Transverse colon (tissue), 4 donors: ENCODE measurements around the gene SH3RF3. TPM values are rescaled to one million over a fixed set of nuclear protein-coding genes. Genes with fewer than 3 reads are reported as not detected.

Source experiments
- DNase-seq: peaks from one replicate; pipeline ENCODE4 v3.0.0-alpha.2; 2019
- H3K27ac ChIP-seq, 4 donors: fragments of 200-600 bp; sonication (generic); 2 replicates each; pipeline ENCODE4 v1.5.1; 2016 to 2018; ENCODE audit warnings: inconsistent platforms in 4 of 4
- H3K27me3 ChIP-seq: fragments of 200-600 bp; sonication (generic); 2 replicates; pipeline ENCODE4 v1.5.1; 2017; ENCODE audit warnings: inconsistent platforms
- H3K36me3 ChIP-seq, 4 donors: fragments of 200-600 bp; sonication (generic); 2 replicates each; pipeline ENCODE4 v1.5.1; 2017 to 2019; ENCODE audit warnings: inconsistent platforms in 4 of 4
- H3K4me1 ChIP-seq, 4 donors: fragments of 200-600 bp; sonication (generic); 2 replicates each; pipeline ENCODE4 v1.5.1; 2017 to 2020; ENCODE audit warnings: inconsistent platforms in 4 of 4
- H3K4me3 ChIP-seq, 4 donors: fragments of 200-600 bp; sonication (generic); 1 replicate in 1 of 4; 2 replicates in 3 of 4; pipeline versions ENCODE4 v1.5.1 to v1.6.1; 2017 to 2019; ENCODE audit warnings: inconsistent platforms in 4 of 4
- H3K9me3 ChIP-seq, 2 donors: fragments of 200-600 bp; sonication (generic); 2 replicates each; pipeline ENCODE4 v1.5.1; 2017 to 2019; ENCODE audit warnings: inconsistent platforms in 2 of 2
- EP300 ChIP-seq: sonication (generic); formaldehyde crosslinking; IDR thresholded peaks from one replicate; pipeline ENCODE4 v1.6.1; 2017; ENCODE audit warnings: antibody characterized with exemption, low read depth
- POLR2A ChIP-seq: fragments of 450-650 bp; IDR thresholded peaks from one replicate; pipeline ENCODE4 v1.6.1; 2016; ENCODE audit warnings: antibody characterized with exemption, mild to moderate bottlenecking, moderate library complexity
- POLR2AphosphoS5 ChIP-seq, 3 donors: sonication (generic); formaldehyde crosslinking; IDR thresholded peaks; one replicate each; pipeline ENCODE4 v1.6.1; 2016; ENCODE audit warnings: antibody characterized with exemption in 3 of 3
- WGBS, 2 donors: methylation state at CpG; one replicate each; pipeline ENCODE4 v1.1.5; 2018; ENCODE audit warnings: low coverage in 1 of 2; 5-methylcytosine and 5-hydroxymethylcytosine counted together
- in situ Hi-C, 4 donors: fragments of 200-750 bp; cut with MboI; loops; one replicate each; pipeline versions ENCODE4 v1.15.0 to v1.15.1; 2017; ENCODE audit warnings: low sequenced_read_pairs in 3 of 4, low pct_ligation_motif_present in 1 of 4, low pct_unique_long_range_greater_than_20kb in 1 of 4
- intact Hi-C: fragments of 100-400 bp; cut with DNase I; formaldehyde crosslinking; loops from one replicate; pipeline ENCODE4 v1.15.1; 2023; ENCODE audit warnings: low total_unique reads
- total RNA-seq, 4 donors: library from RNA; depleted of rRNA; stranded (reverse); fragments of >200 nt; gene quantifications; one replicate each; pipeline ENCODE4 v1.1.0, GENCODE V29; 2016
- TF ChIP-seq, protein P1 (sequence below), 5 experiments: fragments of 200-600 bp in 3 of 5; fragments of 450-650 bp in 2 of 5; sonication (generic) in 3 of 5; IDR thresholded peaks; 1 replicate in 2 of 5; 2 replicates in 3 of 5; pipeline ENCODE4 v1.5.1; 2016 to 2017; ENCODE audit warnings: antibody characterized with exemption in 5 of 5, inconsistent platforms in 3 of 5, mild to moderate bottlenecking in 2 of 5, moderate library complexity in 1 of 5

The SH3RF3 gene
- total RNA-seq, 4 donors from 2014 or later = 1.9 to 8.8 (median 2.9) TPM

DNA sequence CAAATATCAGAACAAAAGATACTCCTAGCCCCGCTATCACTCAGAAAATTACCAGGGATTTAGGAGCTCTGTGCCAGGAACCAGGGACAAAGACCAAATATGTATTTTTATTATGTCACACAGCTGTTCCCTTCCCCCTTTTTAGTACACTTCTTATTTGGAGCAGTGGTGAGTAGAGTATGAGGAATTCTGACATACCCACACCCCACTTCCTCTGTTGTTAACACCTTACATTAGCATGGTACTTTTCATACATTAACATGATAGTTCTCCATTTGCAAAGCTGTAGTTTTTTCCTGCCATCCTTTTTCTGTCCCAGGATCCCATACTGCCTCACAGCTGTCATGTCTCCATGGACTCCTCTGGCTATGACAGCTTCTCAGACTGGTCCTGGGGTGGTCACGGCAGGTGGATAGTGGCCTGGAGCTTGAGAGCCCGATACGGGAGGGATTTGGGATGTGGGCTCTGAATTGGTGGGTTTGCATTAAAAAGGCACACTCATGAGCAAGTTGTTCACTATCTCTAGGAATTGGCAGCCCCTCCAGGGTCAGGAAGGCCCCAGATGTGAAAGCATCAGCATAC, 100.2 kb downstream of the SH3RF3 start:
- DNase-seq = no peak
- intact Hi-C loops = no loop called here
- Histone ChIP-seq H3K9me3 (no peaks in the 10 kb centered on the region), H3K36me3 (no peaks in the 10 kb centered on the region), H3K4me3 (no peak overlapping the region), H3K27me3 (no peaks in the 10 kb centered on the region), H3K4me1 (no peaks in the 10 kb centered on the region), H3K27ac (no peak overlapping the region)
- 91 to 100% methylated on average over 1 to 4 of the region's 4 CpGs for WGBS, 2 donors
- no peak for TF ChIP-seq EP300
- no peak for TF ChIP-seq POLR2A
- no peak for TF ChIP-seq POLR2AphosphoS5 (IDR thresholded peaks at IDR 0.05)
- TF ChIP-seq, protein P1, sequence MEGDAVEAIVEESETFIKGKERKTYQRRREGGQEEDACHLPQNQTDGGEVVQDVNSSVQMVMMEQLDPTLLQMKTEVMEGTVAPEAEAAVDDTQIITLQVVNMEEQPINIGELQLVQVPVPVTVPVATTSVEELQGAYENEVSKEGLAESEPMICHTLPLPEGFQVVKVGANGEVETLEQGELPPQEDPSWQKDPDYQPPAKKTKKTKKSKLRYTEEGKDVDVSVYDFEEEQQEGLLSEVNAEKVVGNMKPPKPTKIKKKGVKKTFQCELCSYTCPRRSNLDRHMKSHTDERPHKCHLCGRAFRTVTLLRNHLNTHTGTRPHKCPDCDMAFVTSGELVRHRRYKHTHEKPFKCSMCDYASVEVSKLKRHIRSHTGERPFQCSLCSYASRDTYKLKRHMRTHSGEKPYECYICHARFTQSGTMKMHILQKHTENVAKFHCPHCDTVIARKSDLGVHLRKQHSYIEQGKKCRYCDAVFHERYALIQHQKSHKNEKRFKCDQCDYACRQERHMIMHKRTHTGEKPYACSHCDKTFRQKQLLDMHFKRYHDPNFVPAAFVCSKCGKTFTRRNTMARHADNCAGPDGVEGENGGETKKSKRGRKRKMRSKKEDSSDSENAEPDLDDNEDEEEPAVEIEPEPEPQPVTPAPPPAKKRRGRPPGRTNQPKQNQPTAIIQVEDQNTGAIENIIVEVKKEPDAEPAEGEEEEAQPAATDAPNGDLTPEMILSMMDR (IDR thresholded peaks at IDR 0.05) = no peak
- in situ Hi-C loops = no loop called here

DNA sequence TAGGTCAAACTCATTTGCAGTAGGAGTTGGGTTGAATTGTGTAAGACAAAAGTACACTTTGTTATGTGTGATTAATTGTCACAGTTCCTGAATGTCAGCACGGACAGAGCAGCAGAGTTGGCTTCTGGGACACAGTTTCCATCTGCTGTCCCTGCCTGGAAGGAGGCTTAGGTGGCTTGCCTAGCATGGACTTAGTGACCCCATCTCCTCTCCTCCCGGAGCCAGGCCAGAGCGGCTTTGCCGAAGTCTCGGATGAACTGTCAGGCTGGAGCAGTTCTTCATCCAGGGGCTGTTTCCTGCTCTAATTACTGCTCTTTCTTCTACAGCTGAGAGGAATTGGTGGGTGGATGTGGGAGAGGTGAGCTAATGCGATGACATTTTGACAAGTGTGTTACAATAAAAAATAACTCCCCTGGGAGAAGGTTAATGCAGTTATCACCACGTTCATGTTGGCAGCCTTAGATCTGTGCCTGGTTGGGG, 102.0 kb downstream of the SH3RF3 start:
- Histone ChIP-seq H3K27ac (no peak overlapping the region), H3K9me3 (no peaks in the 10 kb centered on the region), H3K36me3 (no peaks in the 10 kb centered on the region), H3K27me3 (no peaks in the 10 kb centered on the region), H3K4me3 (no peak overlapping the region), H3K4me1 (no peaks in the 10 kb centered on the region)
- 10 to 56% methylated on average over 2 to 7 of the region's 7 CpGs for WGBS, 2 donors
- TF ChIP-seq POLR2A = no peak
- no peak for TF ChIP-seq POLR2AphosphoS5 (IDR thresholded peaks at IDR 0.05)
- intact Hi-C loops (no loop called here), in situ Hi-C loops (no loop called here)
- no peak for DNase-seq

DNA sequence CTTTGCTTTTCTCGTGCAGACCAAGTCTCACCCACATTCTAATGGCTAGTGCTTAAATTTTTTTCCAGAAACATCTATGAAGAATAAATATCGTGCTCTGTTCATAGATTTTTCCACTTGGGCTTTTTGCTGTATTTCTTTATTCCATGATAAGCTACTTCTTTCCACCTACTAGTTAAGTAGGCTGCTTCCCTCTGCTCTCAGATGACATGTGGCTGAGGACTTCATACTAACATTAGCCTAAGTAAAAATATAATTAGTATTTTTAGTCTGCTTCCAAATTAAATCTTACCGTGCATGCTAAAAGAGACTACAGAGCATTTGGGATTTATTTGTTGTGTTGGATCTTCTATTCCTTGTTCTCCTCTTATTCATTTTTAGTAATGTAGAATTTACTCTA, 102.4 kb downstream of the SH3RF3 start:
- H3K36me3 ChIP-seq = no peaks in the 10 kb centered on the region
- no peaks in the 10 kb centered on the region for H3K9me3 ChIP-seq
- H3K27ac ChIP-seq = no peak overlapping the region
- intact Hi-C loops (no loop called here), in situ Hi-C loops (no loop called here)
- WGBS, 2 donors = 54 to 62% methylated on average over 3 of the region's 3 CpGs
- no peak for DNase-seq
- TF ChIP-seq EP300 (no peak), POLR2A (no peak), POLR2AphosphoS5 (IDR thresholded peaks at IDR 0.05) (no peak)
- TF ChIP-seq, protein P1 (IDR thresholded peaks at IDR 0.05) = no peak
- H3K4me3 ChIP-seq = no peak overlapping the region
- H3K4me1 ChIP-seq = no peaks in the 10 kb centered on the region
- H3K27me3 ChIP-seq = no peaks in the 10 kb centered on the region

DNA sequence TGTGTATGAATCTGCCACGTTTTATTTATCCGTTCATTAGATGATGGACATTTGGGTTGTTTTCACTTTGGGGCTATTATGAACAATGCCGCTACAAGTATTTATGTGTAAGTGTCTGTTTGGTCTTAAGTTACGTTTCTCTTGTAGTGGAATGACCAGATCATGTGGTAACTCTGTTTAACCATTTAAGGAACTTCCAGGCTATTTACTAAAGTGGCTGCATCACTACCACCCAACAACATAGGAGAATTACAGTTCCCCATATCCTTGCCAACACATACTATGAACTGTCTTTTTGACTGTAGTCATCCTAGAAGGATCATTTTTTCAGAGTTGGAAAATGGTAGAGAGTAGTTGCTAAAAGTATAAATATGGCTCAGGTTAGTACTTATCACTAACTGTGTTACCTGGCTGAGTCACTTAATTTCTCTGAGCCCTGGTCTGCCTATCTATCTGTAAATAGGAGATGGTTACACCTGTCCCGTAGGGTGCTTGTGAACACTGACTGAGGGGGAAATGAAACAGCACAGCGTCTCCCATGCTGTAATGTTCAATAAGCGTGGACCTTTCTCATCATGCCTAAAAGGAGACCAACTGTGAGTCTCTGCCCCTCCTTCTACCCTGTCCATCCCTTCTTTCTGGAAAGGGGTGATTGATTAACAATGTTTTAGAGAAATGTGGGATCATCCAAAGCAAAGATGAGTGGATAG, 103.1 kb downstream of the SH3RF3 start:
- in situ Hi-C loops (no loop called here), intact Hi-C loops (no loop called here)
- Histone ChIP-seq H3K27me3 (no peaks in the 10 kb centered on the region), H3K4me3 (no peak overlapping the region), H3K4me1 (peaks cover 0 to 3% (median 0%) of the 10 kb centered on the region in 4 donors), H3K36me3 (no peaks in the 10 kb centered on the region), H3K27ac (no peak overlapping the region), H3K9me3 (no peaks in the 10 kb centered on the region)
- TF ChIP-seq POLR2A (no peak), EP300 (no peak), POLR2AphosphoS5 (IDR thresholded peaks at IDR 0.05) (no peak)
- TF ChIP-seq, protein P1 (IDR thresholded peaks at IDR 0.05) = no peak
- 68 to 77% methylated on average over 7 of the region's 7 CpGs for WGBS, 2 donors
- no peak for DNase-seq
